ENCODE results near the gene HS6ST1.

GRCh38 chr2:128303095-128303791, 15.4 kb downstream of the HS6ST1 start:
- TF ChIP-seq ZFP30 (CRISPR knock-in tag; IDR thresholded peaks at IDR 0.05) (no peak), ZC3H10 (CRISPR knock-in tag; IDR thresholded peaks at IDR 0.05) (no peak), PATZ1 (CRISPR knock-in tag; IDR thresholded peaks at IDR 0.05; ENCODE audit: borderline replicate concordance) (no peak), CSRNP3 (CRISPR knock-in tag; IDR thresholded peaks at IDR 0.05) (no peak), ZNF8 (CRISPR knock-in tag; IDR thresholded peaks at IDR 0.05) (no peak), ZNF565 (CRISPR knock-in tag; conservative IDR thresholded peaks at IDR 0.05; ENCODE audit: low read depth) (no peak)
